ENCODE data around the gene THAP2.

GRCh38 chr12:71621938-71622337 is 42.2 kb upstream of the THAP2 start:
- TF ChIP-seq, protein P1, sequence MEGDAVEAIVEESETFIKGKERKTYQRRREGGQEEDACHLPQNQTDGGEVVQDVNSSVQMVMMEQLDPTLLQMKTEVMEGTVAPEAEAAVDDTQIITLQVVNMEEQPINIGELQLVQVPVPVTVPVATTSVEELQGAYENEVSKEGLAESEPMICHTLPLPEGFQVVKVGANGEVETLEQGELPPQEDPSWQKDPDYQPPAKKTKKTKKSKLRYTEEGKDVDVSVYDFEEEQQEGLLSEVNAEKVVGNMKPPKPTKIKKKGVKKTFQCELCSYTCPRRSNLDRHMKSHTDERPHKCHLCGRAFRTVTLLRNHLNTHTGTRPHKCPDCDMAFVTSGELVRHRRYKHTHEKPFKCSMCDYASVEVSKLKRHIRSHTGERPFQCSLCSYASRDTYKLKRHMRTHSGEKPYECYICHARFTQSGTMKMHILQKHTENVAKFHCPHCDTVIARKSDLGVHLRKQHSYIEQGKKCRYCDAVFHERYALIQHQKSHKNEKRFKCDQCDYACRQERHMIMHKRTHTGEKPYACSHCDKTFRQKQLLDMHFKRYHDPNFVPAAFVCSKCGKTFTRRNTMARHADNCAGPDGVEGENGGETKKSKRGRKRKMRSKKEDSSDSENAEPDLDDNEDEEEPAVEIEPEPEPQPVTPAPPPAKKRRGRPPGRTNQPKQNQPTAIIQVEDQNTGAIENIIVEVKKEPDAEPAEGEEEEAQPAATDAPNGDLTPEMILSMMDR (IDR thresholded peaks at IDR 0.05): no peak
- TF ChIP-seq POLR2AphosphoS5 (IDR thresholded peaks at IDR 0.05): no peak
- TF ChIP-seq POLR2A (IDR thresholded peaks at IDR 0.05; ENCODE audit: low read depth): no peak
- no peak for TF ChIP-seq EP300 (IDR thresholded peaks at IDR 0.05)
